Measurements from ENCODE around the gene SCFD2.

SCFD2 gene

DNA sequence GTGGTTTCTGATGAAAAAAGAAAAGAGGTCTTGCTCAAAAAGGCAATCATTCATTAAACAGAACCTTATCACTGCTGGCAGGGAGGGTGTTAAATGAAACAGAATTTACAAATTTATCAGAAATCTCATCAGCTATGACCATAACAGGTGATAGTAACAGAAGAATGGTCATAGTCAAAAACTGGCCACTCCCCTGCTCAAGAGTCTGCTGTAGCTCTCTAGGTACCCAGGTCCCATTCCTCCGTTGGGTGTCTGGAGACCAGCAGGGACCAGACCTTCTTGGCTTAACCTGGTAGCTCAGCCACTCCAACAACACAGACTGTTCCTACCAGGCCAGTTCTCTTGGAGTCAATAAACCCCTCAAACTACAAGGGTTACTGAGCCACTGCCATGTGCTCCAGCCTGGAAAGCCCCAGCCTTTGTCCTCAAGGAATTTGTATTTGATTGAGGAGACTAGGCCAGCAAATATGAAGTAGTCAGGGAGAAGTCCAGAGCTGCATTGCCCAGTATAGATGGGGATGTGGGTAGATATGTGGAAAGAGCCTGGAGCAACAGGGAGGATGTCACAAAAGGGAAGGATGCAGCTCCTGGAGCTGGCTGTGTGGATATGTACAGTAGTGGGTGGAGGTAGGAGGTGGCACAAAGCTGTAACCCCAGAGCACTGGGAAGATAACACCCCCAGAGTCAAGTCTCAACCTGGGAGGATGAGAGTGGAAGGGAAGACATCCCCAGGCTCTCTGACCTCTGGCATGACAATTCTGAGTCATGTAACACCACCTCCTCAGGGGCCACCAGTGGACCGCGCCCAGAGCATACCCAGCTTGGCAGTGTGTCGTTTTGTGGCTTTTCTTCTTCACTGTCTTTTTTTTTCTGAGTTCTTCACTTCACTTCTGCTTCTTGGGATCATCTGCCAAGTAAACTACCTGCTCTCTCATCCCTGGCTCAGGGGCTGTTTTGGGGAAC is 481.9 kb downstream of the SCFD2 start:
- Histone ChIP-seq H3K4me3 (replicated peaks; ENCODE audit: low read depth, low read length) (no peak overlapping the region), H3K27me3 (replicated peaks; ENCODE audit: control insufficient read depth, insufficient read depth, low read length) (no peaks in the 10 kb centered on the region), H3K36me3 (ENCODE audit: control insufficient read depth, insufficient read depth, low read length) (peaks cover 1% of the 10 kb centered on the region)
- no peak for TF ChIP-seq CTCF (IDR thresholded peaks at IDR 0.05; ENCODE audit: insufficient read depth, low read length, poor library complexity, severe bottlenecking)
- DNase-seq (ENCODE audit: extremely low read depth, insufficient read length): no peak

DNA sequence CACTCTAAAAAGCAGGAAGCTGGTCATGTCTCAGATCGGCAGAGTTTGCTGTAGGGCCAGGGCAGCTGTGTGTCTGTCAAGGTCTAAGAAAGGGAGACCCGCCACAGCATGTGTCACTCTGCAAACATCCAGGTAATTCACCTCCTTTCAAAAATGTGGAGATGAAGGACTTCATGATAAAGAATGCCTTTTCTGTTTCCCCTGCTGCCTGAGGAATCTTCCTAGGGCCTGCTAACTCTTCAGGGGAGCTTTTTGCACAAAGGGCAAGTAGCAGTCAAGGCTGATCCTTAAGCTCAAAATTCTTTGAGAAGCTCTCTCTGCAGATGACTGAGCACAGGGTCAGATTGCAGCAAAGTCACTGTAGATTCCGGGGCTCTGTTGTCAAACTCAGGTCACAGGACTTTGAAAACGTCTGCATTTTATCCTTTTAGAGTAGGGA is 482.7 kb downstream of the SCFD2 start:
- Histone ChIP-seq H3K36me3 (ENCODE audit: control insufficient read depth, insufficient read depth, low read length) (peaks cover 1% of the 10 kb centered on the region), H3K4me3 (replicated peaks; ENCODE audit: low read depth, low read length) (no peak overlapping the region), H3K27me3 (replicated peaks; ENCODE audit: control insufficient read depth, insufficient read depth, low read length) (no peaks in the 10 kb centered on the region)
- no peak for DNase-seq (ENCODE audit: extremely low read depth, insufficient read length)
- TF ChIP-seq CTCF (IDR thresholded peaks at IDR 0.05; ENCODE audit: insufficient read depth, low read length, poor library complexity, severe bottlenecking): no peak

GRCh38 chr4:52880994-52881393 is 484.9 kb downstream of the SCFD2 start:
- TF ChIP-seq CTCF (IDR thresholded peaks at IDR 0.05; ENCODE audit: insufficient read depth, low read length, poor library complexity, severe bottlenecking): no peak
- H3K36me3 ChIP-seq (ENCODE audit: control insufficient read depth, insufficient read depth, low read length): peaks cover 1% of the 10 kb centered on the region
- DNase-seq (ENCODE audit: extremely low read depth, insufficient read length): no peak
- H3K27me3 ChIP-seq (replicated peaks; ENCODE audit: control insufficient read depth, insufficient read depth, low read length): no peaks in the 10 kb centered on the region
- H3K4me3 ChIP-seq (replicated peaks; ENCODE audit: low read depth, low read length): no peak overlapping the region

DNA sequence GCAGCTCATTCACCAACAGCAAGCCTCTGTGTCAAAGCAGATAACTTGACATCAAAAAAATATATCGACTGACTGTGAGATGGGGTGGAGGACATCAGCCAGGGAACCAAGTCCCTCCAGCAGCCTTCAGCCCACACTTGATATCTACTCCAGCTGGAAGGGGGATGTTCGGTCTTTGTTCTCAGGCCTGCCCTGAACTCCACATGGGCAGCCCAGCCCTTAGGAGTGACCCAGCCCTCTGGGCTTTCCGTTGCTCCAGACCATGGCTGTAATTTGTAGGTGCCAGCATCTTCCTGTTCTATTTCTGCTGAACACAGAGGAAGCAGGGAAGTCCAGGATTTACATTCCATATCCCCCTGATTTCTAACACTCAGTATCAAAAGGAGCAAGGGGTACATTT is 486.4 kb downstream of the SCFD2 start:
- H3K27me3 ChIP-seq (replicated peaks; ENCODE audit: control insufficient read depth, insufficient read depth, low read length): no peaks in the 10 kb centered on the region
- no peak for TF ChIP-seq CTCF (IDR thresholded peaks at IDR 0.05; ENCODE audit: insufficient read depth, low read length, poor library complexity, severe bottlenecking)
- no peaks in the 10 kb centered on the region; the same call in 1 of the 2 replicates for H3K36me3 ChIP-seq (ENCODE audit: control insufficient read depth, insufficient read depth, low read length)
- no peak for DNase-seq (ENCODE audit: extremely low read depth, insufficient read length)
- no peak overlapping the region for H3K4me3 ChIP-seq (replicated peaks; ENCODE audit: low read depth, low read length)

- DNase-seq (ENCODE audit: extremely low read depth, insufficient read length): no peak
- H3K27me3 ChIP-seq (replicated peaks; ENCODE audit: control insufficient read depth, insufficient read depth, low read length): no peaks in the 10 kb centered on the region
- H3K4me3 ChIP-seq (replicated peaks; ENCODE audit: low read depth, low read length): no peak overlapping the region
- H3K36me3 ChIP-seq (ENCODE audit: control insufficient read depth, insufficient read depth, low read length): no peaks in the 10 kb centered on the region
- TF ChIP-seq CTCF (IDR thresholded peaks at IDR 0.05; ENCODE audit: insufficient read depth, low read length, poor library complexity, severe bottlenecking): no peak
Measured at GRCh38 chr4:52877694-52878093, 488.2 kb downstream of the SCFD2 start.
